ENCODE measurements around the gene CACNB1.

- TF ChIP-seq KLF1 (tag by site-specific recombination; IDR thresholded peaks at IDR 0.05) = no peak
- TF ChIP-seq CTCF (tag by site-specific recombination; IDR thresholded peaks at IDR 0.05) = no peak
- TF ChIP-seq ZFP37 (tag by site-specific recombination; IDR thresholded peaks at IDR 0.05) = no peak
- no peak for TF ChIP-seq ZNF398 (tag by site-specific recombination; IDR thresholded peaks at IDR 0.05)
- TF ChIP-seq REST (tag by site-specific recombination; IDR thresholded peaks at IDR 0.05) = no peak
- no peak for TF ChIP-seq MYNN (tag by site-specific recombination; IDR thresholded peaks at IDR 0.05; ENCODE audit: borderline replicate concordance)
- no peak for TF ChIP-seq SETDB1 (IDR thresholded peaks at IDR 0.05; ENCODE audit: insufficient read length, low read length)
- TF ChIP-seq ELK4 (IDR thresholded peaks at IDR 0.05; ENCODE audit: borderline replicate concordance, low read depth, low read length) = no peak
These were observed 31.9 kb upstream of the CACNB1 start for GRCh38 chr17:39229274-39229913.

Data from HEK293 (cell line).